BE2C (cell line): ENCODE data around the gene SGCA.

Experiments
- DNase-seq: peaks from one replicate; pipeline ENCODE4 v3.0.0-alpha.2; 2020
- H3K27me3 ChIP-seq: fragments of 250-450 bp; sonication (Bioruptor Pico); 2 replicates; pipeline ENCODE4 v1.5.1; 2020; ENCODE audit warnings: mild to moderate bottlenecking
- H3K36me3 ChIP-seq: fragments of 250-450 bp; sonication (Bioruptor Pico); 2 replicates; pipeline ENCODE4 v1.5.1; 2020; ENCODE audit warnings: mild to moderate bottlenecking
- H3K4me1 ChIP-seq: fragments of 250-450 bp; sonication (Bioruptor Pico); 2 replicates; pipeline ENCODE4 v1.5.1; 2020
- H3K4me3 ChIP-seq: 2 replicates; pipeline ENCODE4 v1.5.1; 2011; ENCODE audit warnings: low read depth, low read length
- H3K9me3 ChIP-seq: fragments of 250-450 bp; sonication (Bioruptor Pico); 2 replicates; pipeline ENCODE4 v1.5.1; 2020
- TF ChIP-seq, protein P1 (sequence below): IDR thresholded peaks from 2 replicates; pipeline ENCODE4 v1.5.1; 2012; ENCODE audit warnings: mild to moderate bottlenecking, low read depth, low read length

The SGCA gene

DNA sequence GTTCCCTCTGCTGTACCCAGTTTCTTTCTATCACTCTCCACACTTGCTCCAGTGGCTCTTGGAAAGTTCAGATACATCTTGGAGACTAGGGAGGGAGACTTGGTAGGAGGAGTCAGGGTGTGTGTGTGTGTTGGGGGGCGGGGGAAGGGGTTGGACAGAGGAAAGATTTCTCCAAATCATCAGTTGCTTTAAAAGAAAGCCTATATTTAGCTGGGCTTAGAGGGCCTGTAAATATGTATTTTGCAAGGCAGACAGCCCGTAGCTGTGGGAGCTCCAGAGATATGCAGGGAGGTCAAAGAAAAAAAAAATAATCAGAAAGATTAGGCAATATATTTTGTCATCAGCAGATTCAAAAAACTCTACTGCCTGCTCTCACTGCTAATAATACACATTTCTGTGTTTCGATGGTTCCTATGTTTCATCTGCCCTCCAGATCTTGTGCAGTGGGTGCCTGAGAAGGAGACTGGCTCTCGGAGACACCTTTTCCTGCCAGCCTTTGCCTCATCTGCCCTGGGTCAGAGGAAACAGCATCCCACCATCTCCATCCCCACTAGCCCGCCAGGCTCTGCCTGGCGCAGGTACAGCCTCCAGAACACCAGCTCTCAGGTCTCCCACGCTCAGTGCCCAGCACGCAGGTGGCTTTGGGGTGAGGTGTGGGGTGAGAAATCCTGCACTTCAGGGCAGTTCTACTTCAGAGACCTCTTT is 10.5 kb upstream of the SGCA start:
- H3K36me3 ChIP-seq, result no peaks in the 10 kb centered on the region
- TF ChIP-seq, protein P1, sequence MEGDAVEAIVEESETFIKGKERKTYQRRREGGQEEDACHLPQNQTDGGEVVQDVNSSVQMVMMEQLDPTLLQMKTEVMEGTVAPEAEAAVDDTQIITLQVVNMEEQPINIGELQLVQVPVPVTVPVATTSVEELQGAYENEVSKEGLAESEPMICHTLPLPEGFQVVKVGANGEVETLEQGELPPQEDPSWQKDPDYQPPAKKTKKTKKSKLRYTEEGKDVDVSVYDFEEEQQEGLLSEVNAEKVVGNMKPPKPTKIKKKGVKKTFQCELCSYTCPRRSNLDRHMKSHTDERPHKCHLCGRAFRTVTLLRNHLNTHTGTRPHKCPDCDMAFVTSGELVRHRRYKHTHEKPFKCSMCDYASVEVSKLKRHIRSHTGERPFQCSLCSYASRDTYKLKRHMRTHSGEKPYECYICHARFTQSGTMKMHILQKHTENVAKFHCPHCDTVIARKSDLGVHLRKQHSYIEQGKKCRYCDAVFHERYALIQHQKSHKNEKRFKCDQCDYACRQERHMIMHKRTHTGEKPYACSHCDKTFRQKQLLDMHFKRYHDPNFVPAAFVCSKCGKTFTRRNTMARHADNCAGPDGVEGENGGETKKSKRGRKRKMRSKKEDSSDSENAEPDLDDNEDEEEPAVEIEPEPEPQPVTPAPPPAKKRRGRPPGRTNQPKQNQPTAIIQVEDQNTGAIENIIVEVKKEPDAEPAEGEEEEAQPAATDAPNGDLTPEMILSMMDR, result no peak
- DNase-seq, result no peak
- no peak overlapping the region for H3K4me3 ChIP-seq
- H3K9me3 ChIP-seq, result no peaks in the 10 kb centered on the region
- peaks cover 17% of the 10 kb centered on the region for H3K4me1 ChIP-seq
- H3K27me3 ChIP-seq, result no peaks in the 10 kb centered on the region

DNA sequence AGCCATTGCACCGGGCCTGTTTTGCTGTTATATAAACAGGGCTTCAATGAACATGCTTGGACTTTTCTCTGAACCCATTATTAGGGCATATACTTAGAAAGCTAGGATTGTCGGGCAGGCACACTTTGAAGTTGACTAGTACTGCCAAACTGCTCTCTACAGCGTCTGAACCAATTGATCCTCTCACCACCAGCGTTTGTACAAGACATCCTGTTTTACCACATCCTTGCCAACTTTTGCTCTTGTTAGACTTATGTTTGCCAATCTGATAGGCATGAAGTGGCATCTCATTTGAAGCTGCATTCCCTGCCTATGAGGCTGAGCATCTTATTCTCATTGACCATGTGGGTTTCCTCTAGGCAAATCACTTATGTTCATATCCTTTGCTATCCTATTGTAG is 7.9 kb upstream of the SGCA start:
- Histone ChIP-seq H3K36me3 (no peaks in the 10 kb centered on the region), H3K9me3 (no peaks in the 10 kb centered on the region), H3K4me3 (no peak overlapping the region), H3K4me1 (peaks cover 13% of the 10 kb centered on the region), H3K27me3 (no peaks in the 10 kb centered on the region)
- TF ChIP-seq, protein P1, result no peak
- no peak for DNase-seq

DNA sequence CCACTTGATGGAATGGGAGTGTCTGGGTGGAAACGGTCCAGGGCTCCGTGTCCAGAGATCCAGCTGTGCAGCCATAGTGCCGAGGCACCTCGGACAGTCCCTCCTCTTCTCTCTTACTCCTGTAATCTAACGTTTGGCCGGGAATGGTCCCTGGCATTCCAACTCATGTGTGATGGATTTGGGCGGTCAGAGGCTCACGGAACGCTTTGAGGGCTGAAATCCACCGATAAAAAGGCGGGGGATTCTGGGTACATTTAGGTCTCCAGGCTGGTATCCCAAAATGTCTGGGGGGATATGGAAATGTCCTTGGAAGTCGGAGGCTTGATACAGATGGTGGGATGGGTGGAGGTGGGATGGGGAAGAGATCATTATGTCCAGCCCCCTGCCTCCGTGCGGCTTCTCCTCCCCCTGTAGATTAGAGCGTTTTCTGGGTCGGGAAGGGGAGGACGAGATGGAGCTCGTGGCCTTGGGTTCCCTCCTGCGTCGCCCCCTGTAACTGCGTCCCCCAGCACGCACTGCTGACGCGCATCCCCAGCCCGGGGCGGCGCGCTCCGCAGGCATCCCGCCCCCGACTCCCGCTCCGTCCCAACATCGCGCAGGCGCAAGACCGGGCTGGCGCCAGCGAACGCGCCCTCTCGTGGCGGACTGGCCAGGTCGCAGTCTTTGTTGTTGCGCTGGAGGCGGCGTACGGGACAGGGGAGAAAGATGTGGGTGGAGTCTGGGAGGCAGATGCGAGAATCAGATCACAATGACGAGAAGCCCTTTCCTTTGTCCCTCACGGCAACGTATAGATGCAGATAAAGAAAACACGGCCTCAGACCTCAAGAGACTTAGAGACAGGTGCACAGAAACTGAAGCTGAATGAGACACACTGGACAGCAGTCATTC is 4.5 kb upstream of the SGCA start:
- DNase-seq, result peak; percentile 95
- TF ChIP-seq, protein P1, result peak; percentile 85

DNA sequence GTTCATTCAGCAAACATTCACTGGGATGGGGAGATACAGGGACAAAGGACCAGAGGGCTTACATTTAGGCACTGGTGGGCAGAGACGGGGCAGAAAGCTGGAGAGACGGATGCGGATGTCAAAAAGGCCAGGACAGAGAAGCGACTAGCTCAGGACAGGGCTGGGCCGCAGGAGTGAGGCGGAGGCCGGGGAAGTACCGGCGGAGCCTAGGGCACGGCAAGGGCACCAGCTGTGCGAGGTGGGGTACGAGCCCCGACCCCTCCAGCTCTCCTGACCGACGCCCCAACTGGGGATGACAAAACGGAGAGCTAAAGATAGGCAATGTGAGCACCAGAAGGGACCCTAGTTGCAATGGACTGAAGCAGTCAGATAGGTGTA is 3.9 kb upstream of the SGCA start:
- peak overlapping the region; percentile 82 for H3K4me3 ChIP-seq
- DNase-seq, result no peak
- no peaks in the 10 kb centered on the region for H3K36me3 ChIP-seq
- TF ChIP-seq, protein P1, result no peak
- no peaks in the 10 kb centered on the region for H3K9me3 ChIP-seq
- peaks cover 4% of the 10 kb centered on the region; the same call in 1 of the 2 replicates for H3K4me1 ChIP-seq
- H3K27me3 ChIP-seq, result no peaks in the 10 kb centered on the region

More for the DNA sequence above, 4.5 kb upstream of the SGCA start:
- no peaks in the 10 kb centered on the region for H3K9me3 ChIP-seq
- H3K4me3 ChIP-seq, result peak overlapping the region; percentile 82
- no peaks in the 10 kb centered on the region for H3K27me3 ChIP-seq
- no peaks in the 10 kb centered on the region for H3K36me3 ChIP-seq
- peaks cover 4% of the 10 kb centered on the region; the same call in 1 of the 2 replicates for H3K4me1 ChIP-seq

DNA sequence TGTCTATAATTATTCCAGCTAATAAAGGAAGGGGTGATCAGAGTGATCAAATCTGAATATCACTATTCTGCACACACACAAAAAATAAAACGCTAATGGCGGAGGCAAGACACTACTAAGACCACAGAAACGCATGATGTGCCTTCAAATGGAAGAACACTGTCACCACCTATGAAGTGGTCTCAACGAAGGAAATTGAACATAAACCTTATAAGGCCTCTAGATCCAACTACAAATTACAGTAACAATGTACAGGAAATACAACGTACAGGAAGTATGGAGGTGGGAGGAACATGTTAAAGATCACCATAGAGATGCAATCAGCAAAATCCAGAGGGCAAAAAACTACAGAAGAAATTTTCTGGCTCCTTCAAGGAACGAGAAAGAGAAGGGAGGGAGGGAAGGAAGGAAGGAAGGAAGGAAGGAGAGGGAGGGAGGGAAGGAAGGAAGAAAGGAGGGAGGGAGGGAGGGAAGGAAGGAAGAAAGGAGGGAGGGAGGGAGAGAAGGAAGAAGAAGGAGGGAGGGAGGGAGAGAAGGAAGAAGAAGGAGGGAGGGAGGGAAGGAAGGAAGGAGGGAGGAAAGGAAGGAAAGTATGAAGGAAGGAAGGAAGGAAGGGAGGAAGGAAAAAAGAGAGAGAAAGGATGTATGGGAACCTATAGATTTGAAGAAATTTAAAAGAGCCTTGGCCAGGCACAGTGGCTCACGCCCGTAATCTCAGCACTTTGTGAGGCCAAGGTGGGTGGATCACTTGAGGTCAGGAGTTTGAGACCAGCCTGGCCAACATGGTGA is 3.1 kb upstream of the SGCA start:
- no peaks in the 10 kb centered on the region for H3K27me3 ChIP-seq
- H3K4me1 ChIP-seq, result peaks cover 4% of the 10 kb centered on the region; the same call in 1 of the 2 replicates
- H3K36me3 ChIP-seq, result no peaks in the 10 kb centered on the region
- TF ChIP-seq, protein P1, result no peak
- no peak overlapping the region for H3K4me3 ChIP-seq
- H3K9me3 ChIP-seq, result no peaks in the 10 kb centered on the region
- no peak for DNase-seq
